ENCODE results near the gene SLMAP.

GRCh38 chr3:57729334-57730045 is 26.6 kb upstream of the SLMAP start:
- TF ChIP-seq CTCF (IDR thresholded peaks at IDR 0.05): no peak
- no peak for TF ChIP-seq STAT6 (CRISPR knock-in tag; conservative IDR thresholded peaks at IDR 0.05; ENCODE audit: low read depth)
- TF ChIP-seq FOXJ3 (CRISPR knock-in tag; IDR thresholded peaks at IDR 0.05; ENCODE audit: borderline replicate concordance): no peak
- no peak for TF ChIP-seq E2F5 (CRISPR knock-in tag; IDR thresholded peaks at IDR 0.05)
- TF ChIP-seq SOX15 (CRISPR knock-in tag; IDR thresholded peaks at IDR 0.05): no peak
- no peak for TF ChIP-seq ATF2 (CRISPR knock-in tag; IDR thresholded peaks at IDR 0.05; ENCODE audit: borderline replicate concordance, low read depth)
- TF ChIP-seq USF2 (CRISPR knock-in tag; IDR thresholded peaks at IDR 0.05): no peak
- TF ChIP-seq RELA (CRISPR knock-in tag; IDR thresholded peaks at IDR 0.05; ENCODE audit: borderline replicate concordance): no peak
- TF ChIP-seq TEAD1 (CRISPR knock-in tag; IDR thresholded peaks at IDR 0.05): no peak
- TF ChIP-seq SP1 (CRISPR knock-in tag; conservative IDR thresholded peaks at IDR 0.05): no peak
- TF ChIP-seq NR1H2 (CRISPR knock-in tag; IDR thresholded peaks at IDR 0.05): no peak
- no peak for TF ChIP-seq NFE2L1 (CRISPR knock-in tag; IDR thresholded peaks at IDR 0.05)
- TF ChIP-seq MAX (CRISPR knock-in tag; IDR thresholded peaks at IDR 0.05): no peak
- no peak for TF ChIP-seq SMAD3 (CRISPR knock-in tag; IDR thresholded peaks at IDR 0.05; ENCODE audit: borderline replicate concordance)

All from WTC11 (cell line).